Mesenchymal stem cell (in vitro differentiated cells and primary cell): ENCODE results near the gene UBP1.
"Not testable (repeated sequence)": the region's sequence is repeated elsewhere in the genome, so short reads cannot be mapped to it uniquely, and the experiment has no call there.

ENCODE experiments used
- DNase-seq: peaks from one replicate; pipeline ENCODE4 v3.0.0-alpha.2; 2013
- H2AFZ ChIP-seq: one replicate; pipeline ENCODE4 v1.6.1; 2013; ENCODE audit warnings: low read depth, mild to moderate bottlenecking, control low read depth, inconsistent platforms, low read length, moderate library complexity
- H2AK5ac ChIP-seq: 2 replicates; pipeline ENCODE4 v1.6.1; 2013; ENCODE audit warnings: low read length, moderate library complexity, mild to moderate bottlenecking, inconsistent platforms; ENCODE audit not compliant: severe bottlenecking
- H2BK120ac ChIP-seq: one replicate; pipeline ENCODE4 v1.6.1; 2013; ENCODE audit warnings: low read depth, mild to moderate bottlenecking, inconsistent platforms, low read length, moderate library complexity
- H2BK12ac ChIP-seq, 2 experiments: one replicate each; pipeline ENCODE4 v1.6.1; 2013; ENCODE audit warnings: inconsistent platforms in 2 of 2, low read length in 2 of 2, mild to moderate bottlenecking in 2 of 2, moderate library complexity in 2 of 2, control low read depth in 1 of 2
- H2BK15ac ChIP-seq: one replicate; pipeline ENCODE4 v1.6.1; 2013; ENCODE audit warnings: mild to moderate bottlenecking, low read depth, inconsistent platforms; ENCODE audit not compliant: poor library complexity, severe bottlenecking
- H2BK5ac ChIP-seq: 2 replicates; pipeline ENCODE4 v1.6.1; 2013; ENCODE audit warnings: low read depth, mild to moderate bottlenecking, low read length, control low read depth, inconsistent platforms; ENCODE audit not compliant: poor library complexity, severe bottlenecking
- H3K14ac ChIP-seq, 2 experiments: one replicate each; pipeline ENCODE4 v1.6.1; 2013; ENCODE audit warnings: inconsistent platforms in 2 of 2, low read length in 2 of 2, control low read depth in 1 of 2, mild to moderate bottlenecking in 1 of 2, moderate library complexity in 1 of 2
- H3K18ac ChIP-seq, 2 experiments: one replicate each; pipeline ENCODE4 v1.6.1; 2013; ENCODE audit warnings: inconsistent platforms in 2 of 2, low read length in 2 of 2, control low read depth in 1 of 2, low read depth in 1 of 2, mild to moderate bottlenecking in 1 of 2
- H3K23ac ChIP-seq, 2 experiments: one replicate each; pipeline ENCODE4 v1.6.1; 2013; ENCODE audit warnings: inconsistent platforms in 2 of 2, low read length in 2 of 2, mild to moderate bottlenecking in 2 of 2, moderate library complexity in 2 of 2, control low read depth in 1 of 2
- H3K27ac ChIP-seq: 2 replicates; pipeline ENCODE4 v1.5.1; 2013; ENCODE audit warnings: mild to moderate bottlenecking, moderate library complexity, low read length, control low read depth, inconsistent platforms; ENCODE audit not compliant: poor library complexity, severe bottlenecking
- H3K27me3 ChIP-seq, 2 experiments: 2 replicates each; pipeline versions ENCODE4 v1.6.1 to v1.7.0; 2013; ENCODE audit warnings: low read length in 2 of 2, mild to moderate bottlenecking in 2 of 2, moderate library complexity in 2 of 2, control low read depth in 1 of 2, inconsistent platforms in 1 of 2; ENCODE audit not compliant: control insufficient read depth in 1 of 2, insufficient read depth in 1 of 2
- H3K36me3 ChIP-seq, 2 experiments: 2 replicates each; pipeline versions ENCODE4 v1.6.1 to v1.7.0; 2013; ENCODE audit warnings: low read length in 2 of 2, control low read depth in 1 of 2, inconsistent platforms in 1 of 2, low read depth in 1 of 2, mild to moderate bottlenecking in 1 of 2; ENCODE audit not compliant: insufficient read depth in 2 of 2, control insufficient read depth in 1 of 2
- H3K4ac ChIP-seq, 2 experiments: one replicate each; pipeline ENCODE4 v1.6.1; 2013; ENCODE audit warnings: inconsistent platforms in 2 of 2, low read length in 2 of 2, mild to moderate bottlenecking in 2 of 2, moderate library complexity in 2 of 2, control low read depth in 1 of 2, low read depth in 1 of 2
- H3K4me1 ChIP-seq: 2 replicates; pipeline ENCODE4 v1.6.1; 2013; ENCODE audit warnings: low read depth, low read length, control low read depth; ENCODE audit not compliant: control insufficient read depth, insufficient read depth
- H3K4me2 ChIP-seq: 2 replicates; pipeline ENCODE4 v1.6.1; 2013; ENCODE audit warnings: low read length, mild to moderate bottlenecking, inconsistent platforms; ENCODE audit not compliant: poor library complexity, severe bottlenecking
- H3K4me3 ChIP-seq, 2 experiments: 2 replicates each; pipeline versions ENCODE4 v1.5.1 to v1.7.0; 2013; ENCODE audit warnings: low read length in 2 of 2, mild to moderate bottlenecking in 2 of 2, control low read depth in 1 of 2, low read depth in 1 of 2; ENCODE audit not compliant: insufficient read depth in 1 of 2
- H3K79me1 ChIP-seq: replicated peaks from 2 replicates; pipeline ENCODE4 v1.6.1; 2013; ENCODE audit warnings: mild to moderate bottlenecking, control low read depth, low read length, inconsistent platforms; ENCODE audit not compliant: poor library complexity, severe bottlenecking
- H3K9ac ChIP-seq: 2 replicates; pipeline ENCODE4 v1.7.0; 2013; ENCODE audit warnings: mild to moderate bottlenecking, low read length, moderate library complexity
- H3K9me3 ChIP-seq: 2 replicates; pipeline ENCODE4 v1.7.0; 2013; ENCODE audit warnings: mild to moderate bottlenecking, low read length; ENCODE audit not compliant: control insufficient read depth
- H4K8ac ChIP-seq: one replicate; pipeline ENCODE4 v1.6.1; 2013; ENCODE audit warnings: inconsistent platforms, mild to moderate bottlenecking, low read length, moderate library complexity
- H4K91ac ChIP-seq: one replicate; pipeline ENCODE4 v1.6.1; 2013; ENCODE audit warnings: mild to moderate bottlenecking, low read length, inconsistent platforms
- WGBS: methylation state at CpG from one replicate; pipeline ENCODE4 v1.1.7; 2013; ENCODE audit warnings: mixed read lengths; 5-methylcytosine and 5-hydroxymethylcytosine counted together

Gene UBP1

DNA sequence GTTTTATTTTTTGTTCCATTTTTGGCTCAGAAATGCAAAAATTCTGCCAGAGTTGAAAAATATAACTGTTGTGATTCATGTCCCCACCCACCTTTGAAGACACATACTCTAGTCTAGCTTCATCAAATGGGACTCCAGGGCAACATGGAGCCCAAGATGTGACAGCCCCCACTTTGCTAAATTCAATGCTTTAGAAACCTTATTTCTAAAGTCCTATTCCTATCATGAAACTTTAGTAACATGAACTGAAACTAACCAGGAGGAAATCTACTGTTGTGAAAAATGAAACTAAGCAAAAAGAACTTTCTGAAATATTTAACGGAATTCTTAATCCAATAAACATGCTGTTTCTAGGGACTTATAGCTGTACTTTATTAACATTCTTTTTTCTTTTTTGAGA is 20.3 kb downstream of the UBP1 start:
- no peaks in the 10 kb centered on the region for H3K4me1 ChIP-seq
- no peak overlapping the region for H3K4me3 ChIP-seq
- H4K8ac ChIP-seq, result no peak overlapping the region
- H3K4ac ChIP-seq, result no peak overlapping the region
- no peak overlapping the region for H2BK120ac ChIP-seq
- H2AFZ ChIP-seq, result no peak overlapping the region
- H3K27me3 ChIP-seq, result no peaks in the 10 kb centered on the region
- H3K14ac ChIP-seq, result no peak overlapping the region
- peaks cover 20% of the 10 kb centered on the region for H3K79me1 ChIP-seq
- WGBS, result 100% methylated on average over 1 of the region's 1 CpG
- H2BK15ac ChIP-seq, result no peak overlapping the region
- H3K18ac ChIP-seq, result no peak overlapping the region
- H3K9ac ChIP-seq, result no peak overlapping the region
- H3K36me3 ChIP-seq, result peaks cover 20 to 81% of the 10 kb centered on the region in 2 experiments
- H3K4me2 ChIP-seq, result no peak overlapping the region
- no peak overlapping the region for H2BK12ac ChIP-seq
- no peak overlapping the region for H3K23ac ChIP-seq
- no peak overlapping the region for H3K27ac ChIP-seq
- H2AK5ac ChIP-seq, result no peak overlapping the region
- DNase-seq, result no peak
- no peak overlapping the region for H4K91ac ChIP-seq
- no peak overlapping the region for H2BK5ac ChIP-seq
- no peaks in the 10 kb centered on the region for H3K9me3 ChIP-seq

DNA sequence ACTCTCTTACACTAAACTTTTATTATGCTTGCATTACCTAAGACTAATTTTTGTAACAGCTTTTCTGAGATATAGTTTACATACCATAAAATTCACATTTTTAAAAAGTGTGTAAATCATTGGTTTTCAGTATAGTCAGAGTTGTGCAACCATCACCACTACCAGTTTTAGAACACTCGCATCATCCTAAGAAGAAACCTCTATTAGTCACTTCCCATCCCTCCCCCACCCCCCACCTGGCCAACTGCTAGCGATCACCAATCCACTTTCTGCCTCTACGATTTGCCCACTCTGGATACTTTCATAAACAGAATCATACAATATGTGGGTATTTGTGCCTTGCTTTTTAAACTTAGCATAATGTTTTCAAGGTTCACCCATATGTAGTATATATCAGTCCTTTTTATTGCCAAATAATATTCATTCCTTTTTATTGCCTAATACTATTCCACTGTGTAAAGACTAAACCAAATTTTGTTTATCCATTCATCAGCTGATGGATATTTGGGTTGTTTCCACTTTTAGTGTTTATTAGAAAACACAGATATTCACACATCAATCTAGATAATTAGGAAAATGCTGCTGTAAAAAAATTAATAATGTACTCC is 23.0 kb downstream of the UBP1 start:
- H2BK5ac ChIP-seq, result no peak overlapping the region
- H2BK12ac ChIP-seq, result no peak overlapping the region
- peaks cover 29 to 78% of the 10 kb centered on the region in 2 experiments for H3K36me3 ChIP-seq
- H3K4me2 ChIP-seq, result no peak overlapping the region
- H4K91ac ChIP-seq, result no peak overlapping the region
- no peaks in the 10 kb centered on the region for H3K9me3 ChIP-seq
- no peak overlapping the region for H3K4me3 ChIP-seq
- no peak overlapping the region for H2BK120ac ChIP-seq
- H3K14ac ChIP-seq, result no peak overlapping the region
- no peak overlapping the region for H2BK15ac ChIP-seq
- H2AK5ac ChIP-seq, result no peak overlapping the region
- peaks cover 24% of the 10 kb centered on the region for H3K79me1 ChIP-seq
- no peak overlapping the region for H4K8ac ChIP-seq
- no peak overlapping the region for H3K27ac ChIP-seq
- H2AFZ ChIP-seq, result no peak overlapping the region
- H3K4me1 ChIP-seq, result no peaks in the 10 kb centered on the region
- no peak overlapping the region for H3K23ac ChIP-seq
- H3K18ac ChIP-seq, result no peak overlapping the region
- no peak overlapping the region for H3K9ac ChIP-seq
- H3K27me3 ChIP-seq, result no peaks in the 10 kb centered on the region
- peak; percentile 46 for DNase-seq
- WGBS, result 33% methylated on average over 1 of the region's 3 CpGs
- no peak overlapping the region for H3K4ac ChIP-seq

DNA sequence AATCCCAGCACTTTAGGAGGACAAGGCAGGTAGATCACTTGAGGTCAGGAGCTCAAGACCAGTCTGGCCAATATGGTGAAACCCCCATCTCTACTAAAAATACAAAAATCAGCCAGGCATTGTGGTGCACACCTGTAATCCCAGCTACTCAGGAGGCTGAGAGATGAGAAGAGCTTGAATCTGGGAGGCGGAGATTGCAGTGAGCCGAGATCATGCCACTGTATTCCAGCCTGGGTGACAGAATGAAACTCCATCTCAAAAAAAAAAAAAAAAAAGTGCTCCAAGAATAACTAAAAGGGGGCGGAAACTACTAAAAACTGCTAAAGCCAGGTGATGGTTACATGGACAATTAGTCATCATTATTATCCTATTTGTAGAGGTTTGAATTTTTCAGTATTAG is 29.4 kb downstream of the UBP1 start:
- H3K4me2 ChIP-seq, H2AK5ac ChIP-seq, H3K4me3 ChIP-seq, H3K9me3 ChIP-seq, H3K14ac ChIP-seq, H3K9ac ChIP-seq, H2AFZ ChIP-seq, H3K27ac ChIP-seq, H3K23ac ChIP-seq, H2BK15ac ChIP-seq, H3K4me1 ChIP-seq, H3K4ac ChIP-seq, H3K27me3 ChIP-seq, H4K91ac ChIP-seq, H4K8ac ChIP-seq, H2BK12ac ChIP-seq, H3K18ac ChIP-seq, H2BK120ac ChIP-seq, H2BK5ac ChIP-seq, DNase-seq: not testable (repeated sequence)
- Histone ChIP-seq H3K36me3 (peaks cover 26 to 90% of the 10 kb centered on the region in 2 experiments), H3K79me1 (peaks cover 25% of the 10 kb centered on the region)
- WGBS, result 93% methylated on average over 2 of the region's 3 CpGs

DNA sequence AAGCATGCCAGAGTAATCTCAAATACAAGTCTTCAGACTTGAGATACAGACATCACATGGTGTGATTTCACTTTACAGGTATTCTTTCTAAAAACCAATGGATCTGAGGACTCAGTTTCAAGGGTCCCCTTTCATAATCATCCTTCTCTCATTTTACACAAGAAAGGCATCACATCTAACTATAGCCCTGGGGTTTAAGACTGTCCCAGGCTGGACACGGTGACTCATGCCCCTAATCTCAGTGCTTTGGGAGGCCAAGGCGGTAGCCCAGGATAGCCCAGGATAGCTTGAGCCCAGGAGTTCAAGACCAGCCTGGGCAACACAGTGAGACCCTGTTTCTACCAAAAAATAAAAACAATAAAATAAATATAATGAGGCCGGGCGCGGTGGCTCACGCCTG is 36.4 kb downstream of the UBP1 start:
- no peak for DNase-seq
- Histone ChIP-seq H3K27me3 (no peaks in the 10 kb centered on the region), H2AK5ac (no peak overlapping the region), H3K9ac (no peak overlapping the region), H4K91ac (no peak overlapping the region), H3K79me1 (peaks cover 16% of the 10 kb centered on the region), H2BK12ac (no peak overlapping the region), H3K4ac (no peak overlapping the region), H3K4me1 (peaks cover 6% of the 10 kb centered on the region), H3K27ac (no peak overlapping the region), H3K23ac (no peak overlapping the region), H2BK15ac (no peak overlapping the region), H3K18ac (no peak overlapping the region), H3K14ac (no peak overlapping the region), H3K4me2 (no peak overlapping the region), H2BK5ac (no peak overlapping the region), H3K36me3 (peaks cover 20 to 97% of the 10 kb centered on the region in 2 experiments), H4K8ac (no peak overlapping the region), H3K4me3 (no peak overlapping the region), H2AFZ (no peak overlapping the region), H3K9me3 (no peaks in the 10 kb centered on the region), H2BK120ac (no peak overlapping the region)
- 96% methylated on average over 6 of the region's 6 CpGs for WGBS
